OCI-LY7 (cell line): ENCODE data around the gene CHST10. TPM values are rescaled to one million over a fixed set of nuclear protein-coding genes. Genes with fewer than 3 reads are reported as not detected.

Experiments
- BruUV-seq: library from RNA; stranded (reverse); fragments of 400-500 nt; replicated peaks from 2 replicates; lab custom pipeline; 2021; lab: Mats Ljungman, UMichigan
- CTCF ChIA-PET: fragments of 300-600 bp; sonication (Branson Sonifier 250); formaldehyde crosslinking; loops from one replicate; lab custom pipeline; 2022; ENCODE audit warnings: antibody characterized with exemption; ENCODE audit not compliant: unreplicated experiment; lab: Charles Lee
- POLR2A ChIA-PET: fragments of 300-600 bp; sonication (Branson Sonifier 250); formaldehyde crosslinking; loops from one replicate; lab custom pipeline; 2022; ENCODE audit warnings: antibody characterized with exemption; lab: Charles Lee
- DNase-seq: peaks from one replicate; pipeline ENCODE4 v3.0.0-alpha.2; 2015; ENCODE audit warnings: low spot score
- H2AFZ ChIP-seq: fragments of 200-600 bp; sonication (generic), shearing (Covaris generic); 2 replicates; pipeline ENCODE4 v1.6.1; 2014; ENCODE audit warnings: mild to moderate bottlenecking, antibody characterized with exemption, low read length, moderate library complexity
- H3K27ac ChIP-seq: fragments of 200-600 bp; sonication (generic); 2 replicates; pipeline ENCODE4 v1.5.1; 2014; ENCODE audit warnings: mixed run types, low read depth, mild to moderate bottlenecking, moderate library complexity, low read length, inconsistent platforms; ENCODE audit not compliant: poor library complexity, severe bottlenecking
- H3K36me3 ChIP-seq: fragments of 200-600 bp; sonication (generic); 2 replicates; pipeline ENCODE4 v1.6.1; 2014; ENCODE audit warnings: mild to moderate bottlenecking, antibody characterized with exemption, low read length, moderate library complexity, mixed read lengths; ENCODE audit not compliant: insufficient read depth
- H3K4me1 ChIP-seq: fragments of 200-600 bp; sonication (generic); 2 replicates; pipeline ENCODE4 v1.5.1; 2014; ENCODE audit warnings: mild to moderate bottlenecking, low read length; ENCODE audit not compliant: insufficient read depth, poor library complexity, severe bottlenecking
- H3K4me2 ChIP-seq: fragments of 200-600 bp; sonication (generic); 2 replicates; pipeline ENCODE4 v1.6.1; 2014; ENCODE audit warnings: mild to moderate bottlenecking, low read length
- H3K4me3 ChIP-seq: fragments of 200-600 bp; sonication (generic); 2 replicates; pipeline ENCODE4 v1.5.1; 2014; ENCODE audit warnings: mild to moderate bottlenecking, low read depth, low read length; ENCODE audit not compliant: poor library complexity, severe bottlenecking
- H3K79me2 ChIP-seq: fragments of 200-600 bp; sonication (generic); 2 replicates; pipeline ENCODE4 v1.6.1; 2016; ENCODE audit warnings: low read depth, mild to moderate bottlenecking, low read length, moderate library complexity, mixed read lengths; ENCODE audit not compliant: insufficient read depth
- H3K9me2 ChIP-seq: fragments of 200-600 bp; sonication (generic); 2 replicates; pipeline ENCODE4 v1.6.1; 2016; ENCODE audit warnings: mild to moderate bottlenecking, low read length, mixed read lengths; ENCODE audit not compliant: insufficient read depth
- H3K9me3 ChIP-seq: fragments of 200-600 bp; sonication (generic); 2 replicates; pipeline ENCODE4 v1.6.1; 2014; ENCODE audit warnings: mild to moderate bottlenecking, mixed run types, low read length, mixed read lengths
- H4K20me1 ChIP-seq: fragments of 200-600 bp; sonication (generic); 2 replicates; pipeline ENCODE4 v1.6.1; 2014; ENCODE audit warnings: mild to moderate bottlenecking, antibody characterized with exemption, low read length, moderate library complexity, mixed read lengths; ENCODE audit not compliant: insufficient read depth
- EZH2phosphoT487 ChIP-seq: fragments of 200-600 bp; sonication (generic); IDR thresholded peaks from 2 replicates; pipeline ENCODE4 v1.6.1; 2018; ENCODE audit warnings: low read depth, borderline replicate concordance, mild to moderate bottlenecking, mixed run types, antibody characterized with exemption, low read length, moderate library complexity, mixed read lengths
- intact Hi-C: fragments of 100-400 bp; cut with micrococcal nuclease; formaldehyde crosslinking; loops from one replicate; pipeline ENCODE4 v1.10.0; 2022; ENCODE audit not compliant: unreplicated experiment
- total RNA-seq, 2 experiments: library from RNA; depleted of rRNA in 1 of 2; stranded (reverse); fragments of >200 nt in 1 of 2; shearing (Covaris generic) in 1 of 2; gene quantifications; 2 replicates each; pipeline ENCODE4 v1.2.3, GENCODE V29; 2014 to 2022
- TF ChIP-seq, protein P1 (sequence below): fragments of 200-600 bp; sonication (generic); conservative IDR thresholded peaks from 2 replicates; pipeline ENCODE4 v1.5.1; 2014; ENCODE audit warnings: mild to moderate bottlenecking, antibody characterized with exemption, low read length, moderate library complexity, mixed read lengths

The CHST10 gene
- total RNA-seq, 2 experiments from 2014 or later, result 15.0 to 19.1 TPM

GRCh38 chr2:100426384-100426720, 8.9 kb upstream of the CHST10 start:
- peaks cover 15% of the 10 kb centered on the region for H3K9me3 ChIP-seq
- H3K4me1 ChIP-seq, result no peaks in the 10 kb centered on the region
- no peak overlapping the region for H3K4me3 ChIP-seq
- H4K20me1 ChIP-seq, result no peaks in the 10 kb centered on the region
- no peaks in the 10 kb centered on the region for H3K36me3 ChIP-seq
- H3K27ac ChIP-seq, result no peak overlapping the region
- ChIA-PET POLR2A (no interaction called here), CTCF (no interaction called here)
- BruUV-seq, result no TSS peak
- intact Hi-C loops, result no loop called here
- no peak overlapping the region for H2AFZ ChIP-seq
- no peaks in the 10 kb centered on the region for H3K79me2 ChIP-seq
- H3K9me2 ChIP-seq, result no peaks in the 10 kb centered on the region
- no peak for DNase-seq
- no peak overlapping the region for H3K4me2 ChIP-seq
- TF ChIP-seq, protein P1, sequence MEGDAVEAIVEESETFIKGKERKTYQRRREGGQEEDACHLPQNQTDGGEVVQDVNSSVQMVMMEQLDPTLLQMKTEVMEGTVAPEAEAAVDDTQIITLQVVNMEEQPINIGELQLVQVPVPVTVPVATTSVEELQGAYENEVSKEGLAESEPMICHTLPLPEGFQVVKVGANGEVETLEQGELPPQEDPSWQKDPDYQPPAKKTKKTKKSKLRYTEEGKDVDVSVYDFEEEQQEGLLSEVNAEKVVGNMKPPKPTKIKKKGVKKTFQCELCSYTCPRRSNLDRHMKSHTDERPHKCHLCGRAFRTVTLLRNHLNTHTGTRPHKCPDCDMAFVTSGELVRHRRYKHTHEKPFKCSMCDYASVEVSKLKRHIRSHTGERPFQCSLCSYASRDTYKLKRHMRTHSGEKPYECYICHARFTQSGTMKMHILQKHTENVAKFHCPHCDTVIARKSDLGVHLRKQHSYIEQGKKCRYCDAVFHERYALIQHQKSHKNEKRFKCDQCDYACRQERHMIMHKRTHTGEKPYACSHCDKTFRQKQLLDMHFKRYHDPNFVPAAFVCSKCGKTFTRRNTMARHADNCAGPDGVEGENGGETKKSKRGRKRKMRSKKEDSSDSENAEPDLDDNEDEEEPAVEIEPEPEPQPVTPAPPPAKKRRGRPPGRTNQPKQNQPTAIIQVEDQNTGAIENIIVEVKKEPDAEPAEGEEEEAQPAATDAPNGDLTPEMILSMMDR, result no peak
- no peak for TF ChIP-seq EZH2phosphoT487

DNA sequence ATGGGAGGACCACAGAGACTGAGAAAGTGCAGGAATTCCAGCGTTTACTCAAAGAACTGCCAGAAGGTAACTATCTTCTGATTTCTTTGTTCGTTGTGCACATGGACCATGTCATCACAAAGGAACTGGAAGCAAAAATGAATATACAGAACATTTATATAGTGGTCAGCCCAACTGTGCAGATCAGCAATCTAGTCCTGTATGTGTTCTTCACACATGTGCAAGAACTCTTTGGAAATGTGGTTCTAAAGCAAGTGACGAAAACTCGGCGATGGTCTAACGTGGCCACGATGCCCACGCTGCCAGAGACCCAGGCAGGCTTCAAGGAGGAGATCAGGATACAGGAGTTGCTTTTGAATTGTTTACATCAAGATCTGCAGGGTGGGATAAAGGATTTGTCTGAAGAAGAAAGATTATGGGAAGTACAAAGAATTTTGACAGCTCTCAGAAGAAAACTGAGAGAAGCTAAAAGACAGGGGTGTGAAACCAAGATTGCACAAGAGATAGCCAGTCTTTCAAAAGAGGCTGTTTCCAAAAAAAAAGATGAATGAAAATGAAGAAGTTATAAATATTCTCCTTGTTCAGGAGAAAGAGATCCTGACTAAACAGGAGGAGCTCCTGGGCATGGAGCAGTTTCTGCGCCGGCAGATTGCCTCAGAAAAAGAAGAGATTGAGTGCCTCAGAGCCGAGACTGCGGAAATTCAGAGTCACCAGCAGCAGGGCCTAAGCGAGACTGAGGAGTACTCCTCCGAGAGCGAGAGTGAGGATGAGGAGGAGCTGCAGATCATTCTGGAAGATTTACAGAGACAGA, 8.3 kb upstream of the CHST10 start:
- TF ChIP-seq, protein P1, result no peak
- no peak for TF ChIP-seq EZH2phosphoT487
- H3K79me2 ChIP-seq, result no peaks in the 10 kb centered on the region
- H4K20me1 ChIP-seq, result no peaks in the 10 kb centered on the region
- DNase-seq, result no peak
- no TSS peak for BruUV-seq
- H3K27ac ChIP-seq, result no peak overlapping the region
- H3K4me1 ChIP-seq, result no peaks in the 10 kb centered on the region
- no peaks in the 10 kb centered on the region for H3K36me3 ChIP-seq
- H3K9me2 ChIP-seq, result no peaks in the 10 kb centered on the region
- intact Hi-C loops, result no loop called here
- H3K9me3 ChIP-seq, result peaks cover 15% of the 10 kb centered on the region
- no peak overlapping the region for H3K4me3 ChIP-seq
- no peak overlapping the region for H3K4me2 ChIP-seq
- H2AFZ ChIP-seq, result no peak overlapping the region
- CTCF ChIA-PET, result interaction anchor here (1.0 kb wide), 1 partner anchor 9 kb away, joined by 4 read pairs; the partner anchor contains the start of gene CHST10
- POLR2A ChIA-PET, result no interaction called here

DNA sequence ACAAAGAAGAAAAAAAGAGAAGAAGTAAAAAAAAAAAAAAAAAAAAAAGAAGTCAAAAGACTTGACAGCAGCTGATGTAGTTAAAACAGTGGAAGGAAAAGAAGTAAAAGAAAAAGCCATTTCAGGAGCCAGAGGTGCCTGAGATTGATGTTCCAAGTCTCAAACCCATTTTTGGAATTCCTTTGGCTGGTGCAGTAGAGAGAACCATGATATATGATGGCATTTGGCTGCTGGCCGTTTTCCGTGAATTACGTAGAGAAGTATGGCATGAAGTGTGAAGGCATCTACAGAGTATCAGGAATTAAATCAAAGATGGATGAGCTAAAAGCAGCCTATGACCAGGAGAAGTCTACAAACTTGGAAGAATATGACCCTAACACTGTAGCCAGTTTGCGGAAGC, 7.6 kb upstream of the CHST10 start:
- POLR2A ChIA-PET, result interaction anchor here (0.7 kb wide), 1 partner anchor 312 kb away, joined by 4 read pairs; no protein-coding TSS in a partner anchor
- intact Hi-C loops, result no loop called here
- BruUV-seq, result no TSS peak

More for the DNA sequence above, 7.6 kb upstream of the CHST10 start:
- H3K27ac ChIP-seq, result no peak overlapping the region
- no peaks in the 10 kb centered on the region for H4K20me1 ChIP-seq
- CTCF ChIA-PET, result interaction anchor here (1.0 kb wide), 1 partner anchor 8 kb away, joined by 4 read pairs; the partner anchor contains the start of gene CHST10
- TF ChIP-seq, protein P1, result no peak
- no peak for TF ChIP-seq EZH2phosphoT487
- no peaks in the 10 kb centered on the region for H3K79me2 ChIP-seq
- H3K9me2 ChIP-seq, result no peaks in the 10 kb centered on the region
- H3K4me1 ChIP-seq, result no peaks in the 10 kb centered on the region
- DNase-seq, result no peak
- no peak overlapping the region for H3K4me3 ChIP-seq
- peaks cover 15% of the 10 kb centered on the region for H3K9me3 ChIP-seq
- H3K36me3 ChIP-seq, result no peaks in the 10 kb centered on the region
- H3K4me2 ChIP-seq, result no peak overlapping the region
- H2AFZ ChIP-seq, result no peak overlapping the region
